HUES48 (cell line): ENCODE results near the gene AXIN2.

ENCODE experiments used
- H3K27ac ChIP-seq: one replicate; pipeline ENCODE4 v1.7.0; 2013; ENCODE audit warnings: low read depth, low read length, inconsistent platforms
- H3K27me3 ChIP-seq: 2 replicates; pipeline ENCODE4 v1.6.1; 2013; ENCODE audit warnings: mild to moderate bottlenecking, low read length; ENCODE audit not compliant: control insufficient read depth, insufficient read depth
- H3K36me3 ChIP-seq: 2 replicates; pipeline ENCODE4 v1.6.1; 2013; ENCODE audit warnings: low read length; ENCODE audit not compliant: control insufficient read depth, insufficient read depth
- H3K4me1 ChIP-seq: 2 replicates; pipeline ENCODE4 v1.6.1; 2013; ENCODE audit warnings: mild to moderate bottlenecking, low read length; ENCODE audit not compliant: control insufficient read depth, insufficient read depth
- H3K4me3 ChIP-seq: 2 replicates; pipeline ENCODE4 v1.5.1; 2013; ENCODE audit warnings: mild to moderate bottlenecking, low read depth, low read length
- H3K9ac ChIP-seq: 2 replicates; pipeline ENCODE4 v1.6.1; 2013; ENCODE audit warnings: mild to moderate bottlenecking, low read depth, low read length, moderate library complexity
- H3K9me3 ChIP-seq: 2 replicates; pipeline ENCODE4 v1.6.1; 2013; ENCODE audit warnings: low read length; ENCODE audit not compliant: control insufficient read depth, insufficient read depth

The AXIN2 gene

GRCh38 chr17:65553009-65553645, 8.3 kb downstream of the AXIN2 start:
- Histone ChIP-seq H3K9me3 (no peaks in the 10 kb centered on the region), H3K27me3 (no peaks in the 10 kb centered on the region), H3K4me3 (no peak overlapping the region), H3K9ac (no peak overlapping the region), H3K36me3 (peaks cover 53% of the 10 kb centered on the region), H3K27ac (no peak overlapping the region), H3K4me1 (peaks cover 37% of the 10 kb centered on the region)

GRCh38 chr17:65552214-65552613, 9.2 kb downstream of the AXIN2 start:
- H3K27me3 ChIP-seq: no peaks in the 10 kb centered on the region
- no peak overlapping the region for H3K4me3 ChIP-seq
- peaks cover 34% of the 10 kb centered on the region for H3K4me1 ChIP-seq
- no peaks in the 10 kb centered on the region for H3K9me3 ChIP-seq
- no peak overlapping the region for H3K27ac ChIP-seq
- peaks cover 53% of the 10 kb centered on the region for H3K36me3 ChIP-seq
- no peak overlapping the region for H3K9ac ChIP-seq

- peaks cover 33% of the 10 kb centered on the region for H3K4me1 ChIP-seq
- peaks cover 56% of the 10 kb centered on the region for H3K36me3 ChIP-seq
- H3K27ac ChIP-seq: no peak overlapping the region
- H3K9ac ChIP-seq: no peak overlapping the region
- no peak overlapping the region for H3K4me3 ChIP-seq
- no peaks in the 10 kb centered on the region for H3K9me3 ChIP-seq
- H3K27me3 ChIP-seq: no peaks in the 10 kb centered on the region
These were observed 10.0 kb downstream of the AXIN2 start for GRCh38 chr17:65551267-65552040.

- H3K36me3 ChIP-seq: peaks cover 59% of the 10 kb centered on the region
- no peaks in the 10 kb centered on the region for H3K9me3 ChIP-seq
- no peaks in the 10 kb centered on the region for H3K27me3 ChIP-seq
- H3K4me3 ChIP-seq: no peak overlapping the region
- no peak overlapping the region for H3K9ac ChIP-seq
- peaks cover 37% of the 10 kb centered on the region for H3K4me1 ChIP-seq
- H3K27ac ChIP-seq: no peak overlapping the region
These were observed 10.7 kb downstream of the AXIN2 start for GRCh38 chr17:65550758-65551157.

- no peaks in the 10 kb centered on the region for H3K9me3 ChIP-seq
- H3K36me3 ChIP-seq: peaks cover 59% of the 10 kb centered on the region
- peak overlapping the region; percentile 21 for H3K27ac ChIP-seq
- no peak overlapping the region for H3K4me3 ChIP-seq
- peaks cover 37% of the 10 kb centered on the region for H3K4me1 ChIP-seq
- no peak overlapping the region for H3K9ac ChIP-seq
- H3K27me3 ChIP-seq: no peaks in the 10 kb centered on the region
These were observed 11.3 kb downstream of the AXIN2 start for GRCh38 chr17:65550075-65550662.

GRCh38 chr17:65548269-65548969, 13.0 kb downstream of the AXIN2 start:
- H3K4me3 ChIP-seq: no peak overlapping the region
- no peaks in the 10 kb centered on the region for H3K9me3 ChIP-seq
- H3K4me1 ChIP-seq: peaks cover 37% of the 10 kb centered on the region
- H3K9ac ChIP-seq: no peak overlapping the region
- no peaks in the 10 kb centered on the region for H3K27me3 ChIP-seq
- peaks cover 73% of the 10 kb centered on the region for H3K36me3 ChIP-seq
- no peak overlapping the region for H3K27ac ChIP-seq

- Histone ChIP-seq H3K9me3 (no peaks in the 10 kb centered on the region), H3K27ac (peak overlapping the region; percentile 5), H3K4me3 (no peak overlapping the region), H3K36me3 (peaks cover 82% of the 10 kb centered on the region), H3K4me1 (peaks cover 36% of the 10 kb centered on the region), H3K27me3 (no peaks in the 10 kb centered on the region), H3K9ac (no peak overlapping the region)
These were observed 14.2 kb downstream of the AXIN2 start for GRCh38 chr17:65547253-65547670.

GRCh38 chr17:65546579-65546978, 14.9 kb downstream of the AXIN2 start:
- Histone ChIP-seq H3K27me3 (no peaks in the 10 kb centered on the region), H3K36me3 (peaks cover 81% of the 10 kb centered on the region), H3K9ac (no peak overlapping the region), H3K4me1 (peaks cover 31% of the 10 kb centered on the region), H3K9me3 (no peaks in the 10 kb centered on the region), H3K4me3 (no peak overlapping the region), H3K27ac (peak overlapping the region; percentile 77)

- Histone ChIP-seq H3K9ac (no peak overlapping the region), H3K36me3 (peaks cover 83% of the 10 kb centered on the region), H3K4me3 (no peak overlapping the region), H3K4me1 (peaks cover 29% of the 10 kb centered on the region), H3K9me3 (no peaks in the 10 kb centered on the region), H3K27me3 (no peaks in the 10 kb centered on the region), H3K27ac (peak overlapping the region; percentile 77)
These were observed 15.5 kb downstream of the AXIN2 start for GRCh38 chr17:65545705-65546523.

GRCh38 chr17:65544672-65545071, 16.8 kb downstream of the AXIN2 start:
- Histone ChIP-seq H3K27me3 (no peaks in the 10 kb centered on the region), H3K4me1 (peaks cover 23% of the 10 kb centered on the region), H3K4me3 (no peak overlapping the region), H3K9ac (no peak overlapping the region), H3K36me3 (peaks cover 84% of the 10 kb centered on the region), H3K27ac (no peak overlapping the region), H3K9me3 (no peaks in the 10 kb centered on the region)
